ENCODE results near the gene SERBP1.

The SERBP1 gene

DNA sequence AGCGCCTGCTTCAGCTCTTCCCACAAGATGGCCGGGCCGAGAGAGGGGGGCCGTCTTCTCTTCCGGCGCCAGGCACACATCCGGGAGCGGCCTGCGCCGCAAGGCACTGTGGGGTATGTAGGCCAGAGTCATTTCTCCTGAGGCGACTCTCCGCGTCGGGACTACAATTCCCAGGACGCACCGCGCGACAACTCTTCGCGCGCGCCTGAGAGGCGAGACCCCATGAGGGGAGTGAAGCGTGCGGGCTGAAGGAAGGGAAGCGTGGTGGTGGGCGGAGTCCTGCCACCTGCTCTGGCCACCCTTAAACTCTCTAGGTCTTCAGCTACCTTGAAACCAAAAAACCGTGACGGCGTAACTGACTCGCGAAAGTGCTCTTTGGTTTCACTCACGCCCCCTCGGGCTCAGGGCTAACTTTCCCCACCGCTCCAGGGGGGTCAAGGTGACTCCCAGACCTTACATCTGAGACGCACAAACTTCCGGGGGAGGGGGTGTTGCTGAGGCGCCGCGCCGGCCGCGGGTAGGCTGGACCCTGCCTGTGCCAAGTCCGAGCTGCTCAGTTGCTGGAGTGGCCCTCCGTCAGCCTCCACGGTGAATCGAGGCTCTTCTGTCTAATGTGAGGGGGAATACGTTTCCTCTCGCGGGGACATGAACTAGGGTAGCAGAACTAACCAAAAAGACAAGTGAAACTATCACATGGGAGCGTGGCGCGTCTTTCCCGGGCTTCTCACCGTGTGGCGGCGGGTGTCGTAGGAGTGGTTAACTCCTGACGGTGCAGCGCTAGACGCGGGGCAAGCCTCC, at the start of gene SERBP1:
TSS of gene SERBP1 (minus strand) at position 45 of the 798 bp plus-strand sequence. CDS start 102 bp downstream, outside the sequence.
- Mint-ChIP-seq H3K27me3 (no peaks in the 10 kb centered on the region), H3K36me3 (ENCODE audit: low read depth) (peaks cover 35% of the 10 kb centered on the region), H3K4me1 (ENCODE audit: low read depth) (peaks cover 50% of the 10 kb centered on the region)

DNA sequence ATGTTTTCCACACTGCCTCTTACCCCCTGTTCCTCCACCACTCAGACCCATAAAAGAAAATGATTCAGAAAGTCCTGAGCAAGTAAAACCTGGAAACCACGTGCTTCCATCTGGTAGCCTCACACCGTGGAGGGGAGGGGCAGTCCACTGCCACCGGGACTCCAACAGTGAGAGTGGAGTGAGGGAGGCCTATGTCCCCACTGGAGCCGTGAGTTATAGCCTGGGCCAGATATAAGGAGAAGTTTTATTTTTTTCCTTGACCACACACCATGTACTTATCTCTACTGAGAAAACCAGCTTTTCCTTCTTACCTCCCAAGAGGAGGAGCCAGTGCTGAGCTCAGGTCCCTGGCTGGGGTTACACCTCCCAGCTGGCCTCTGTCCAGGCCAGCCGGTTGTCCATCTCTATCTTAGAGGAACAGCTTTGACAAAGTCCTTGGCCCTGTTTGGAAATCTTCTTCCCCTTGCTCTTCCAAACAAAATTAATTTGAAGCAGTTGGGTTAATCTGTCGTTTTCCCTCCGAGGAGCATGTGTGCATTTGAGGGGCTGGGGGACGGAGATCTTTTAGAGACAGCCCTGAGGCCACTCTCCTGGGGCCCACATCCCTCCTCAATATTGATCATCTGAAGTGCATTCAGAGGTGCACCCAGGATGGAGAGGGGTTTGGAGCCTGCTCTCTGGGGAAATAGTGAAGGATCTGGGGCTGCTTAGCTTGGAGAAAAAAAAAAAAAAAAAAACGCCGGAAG, 49.1 kb upstream of the SERBP1 start:
- no peaks in the 10 kb centered on the region for H3K4me1 Mint-ChIP-seq (ENCODE audit: low read depth)
- no peaks in the 10 kb centered on the region for H3K9me3 Mint-ChIP-seq
- no peak overlapping the region for H3K4me3 Mint-ChIP-seq
- intact Hi-C loops (cut with micrococcal nuclease) = no loop called here
- H3K27ac Mint-ChIP-seq = no peak overlapping the region
- H3K36me3 Mint-ChIP-seq (ENCODE audit: low read depth) = no peaks in the 10 kb centered on the region
- H3K27me3 Mint-ChIP-seq = no peaks in the 10 kb centered on the region

More for the DNA sequence above, at the start of gene SERBP1:
- Mint-ChIP-seq H3K4me3 (peak within 1 kb of the TSS; percentile 97), H3K9me3 (no peaks in the 10 kb centered on the region), H3K27ac (peak within 1 kb of the TSS; percentile 95)
- intact Hi-C loops (cut with micrococcal nuclease) = loop anchor here (2.0 to 10.0 kb wide), 3 partner anchors 252 to 500 kb away; partner anchors contain the start of gene SLC35D1

DNA sequence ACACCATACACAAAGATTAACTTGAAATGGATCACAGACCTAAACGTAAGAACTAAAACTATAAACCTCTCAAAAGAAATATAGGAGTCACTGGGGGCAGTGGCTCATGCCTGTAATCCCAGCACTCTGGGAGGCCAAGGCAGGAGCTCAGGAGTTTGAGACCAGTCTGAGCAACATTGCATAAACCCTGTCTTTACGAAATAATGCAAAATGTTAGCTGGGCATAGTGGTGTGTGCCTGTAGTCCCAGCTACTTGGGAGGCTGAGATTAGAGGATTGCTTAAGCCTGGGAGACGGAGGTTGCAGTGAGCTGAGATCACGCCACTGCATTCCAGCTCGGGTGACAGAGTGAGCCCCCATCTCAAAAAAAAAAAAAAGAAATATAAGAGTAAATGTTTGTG, 46.7 kb upstream of the SERBP1 start:
- Mint-ChIP-seq H3K36me3 (ENCODE audit: low read depth) (no peaks in the 10 kb centered on the region), H3K27me3 (no peaks in the 10 kb centered on the region), H3K9me3 (no peaks in the 10 kb centered on the region), H3K27ac (no peak overlapping the region), H3K4me3 (no peak overlapping the region), H3K4me1 (ENCODE audit: low read depth) (no peaks in the 10 kb centered on the region)
- intact Hi-C loops (cut with micrococcal nuclease) = no loop called here

GRCh38 chr1:67476006-67476482, 45.8 kb upstream of the SERBP1 start:
- Mint-ChIP-seq H3K27ac (no peak overlapping the region), H3K4me3 (no peak overlapping the region), H3K27me3 (no peaks in the 10 kb centered on the region), H3K36me3 (ENCODE audit: low read depth) (no peaks in the 10 kb centered on the region), H3K9me3 (no peaks in the 10 kb centered on the region), H3K4me1 (ENCODE audit: low read depth) (no peaks in the 10 kb centered on the region)
- intact Hi-C loops (cut with micrococcal nuclease) = no loop called here

GRCh38 chr1:67472056-67472455, 41.9 kb upstream of the SERBP1 start:
- no peaks in the 10 kb centered on the region for H3K27me3 Mint-ChIP-seq
- H3K4me3 Mint-ChIP-seq = no peak overlapping the region
- intact Hi-C loops (cut with micrococcal nuclease) = no loop called here
- no peaks in the 10 kb centered on the region for H3K4me1 Mint-ChIP-seq (ENCODE audit: low read depth)
- no peaks in the 10 kb centered on the region for H3K9me3 Mint-ChIP-seq
- H3K36me3 Mint-ChIP-seq (ENCODE audit: low read depth) = no peaks in the 10 kb centered on the region
- H3K27ac Mint-ChIP-seq = no peak overlapping the region

DNA sequence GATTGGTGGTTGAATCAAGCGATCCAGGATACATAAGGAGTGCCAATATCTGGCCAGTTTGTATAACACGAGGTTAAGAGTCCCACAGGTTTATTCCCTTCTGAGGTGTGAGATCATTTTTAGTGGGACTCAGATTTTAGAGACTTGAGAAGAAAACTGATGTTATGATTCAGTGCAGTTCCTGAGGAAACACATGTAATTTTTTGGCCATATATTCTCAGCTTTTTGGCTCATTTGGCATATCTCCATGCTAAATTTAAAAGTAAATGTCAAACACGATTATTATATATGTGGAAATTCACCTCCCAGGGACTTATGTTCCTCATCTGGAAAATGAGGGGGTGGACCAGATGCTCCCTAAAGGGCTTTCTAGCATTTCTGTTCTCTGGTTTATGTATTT, 39.2 kb upstream of the SERBP1 start:
- Mint-ChIP-seq H3K4me3 (no peak overlapping the region), H3K27me3 (no peaks in the 10 kb centered on the region), H3K36me3 (ENCODE audit: low read depth) (no peaks in the 10 kb centered on the region), H3K9me3 (no peaks in the 10 kb centered on the region), H3K4me1 (ENCODE audit: low read depth) (no peaks in the 10 kb centered on the region), H3K27ac (no peak overlapping the region)
- intact Hi-C loops (cut with micrococcal nuclease) = no loop called here

- no peak overlapping the region for H3K27ac Mint-ChIP-seq
- no peaks in the 10 kb centered on the region for H3K4me1 Mint-ChIP-seq (ENCODE audit: low read depth)
- no peaks in the 10 kb centered on the region for H3K9me3 Mint-ChIP-seq
- intact Hi-C loops (cut with micrococcal nuclease) = no loop called here
- H3K36me3 Mint-ChIP-seq (ENCODE audit: low read depth) = no peaks in the 10 kb centered on the region
- H3K4me3 Mint-ChIP-seq = no peak overlapping the region
- no peaks in the 10 kb centered on the region for H3K27me3 Mint-ChIP-seq
These were observed 38.0 kb upstream of the SERBP1 start for GRCh38 chr1:67468066-67468718.

DNA sequence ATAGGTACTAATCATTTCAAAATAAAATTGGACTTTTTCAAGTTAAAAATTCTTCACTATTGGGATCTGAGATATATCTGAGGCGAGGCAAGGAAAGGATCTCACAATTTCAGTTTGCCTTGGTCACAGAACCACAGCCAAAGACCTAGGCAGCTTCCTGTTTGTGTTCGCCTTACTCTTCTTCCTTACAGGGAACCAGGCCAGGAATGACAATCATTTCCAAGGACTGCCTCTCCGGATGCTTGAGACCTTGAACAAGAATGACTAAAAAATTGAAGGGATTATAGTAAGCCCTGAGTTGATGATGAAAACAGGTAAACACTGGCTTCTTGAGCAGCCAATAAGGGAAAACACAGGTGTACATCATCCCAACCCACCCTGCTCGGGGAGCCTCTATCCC, 35.2 kb upstream of the SERBP1 start:
- no peaks in the 10 kb centered on the region for H3K4me1 Mint-ChIP-seq (ENCODE audit: low read depth)
- no peaks in the 10 kb centered on the region for H3K36me3 Mint-ChIP-seq (ENCODE audit: low read depth)
- intact Hi-C loops (cut with micrococcal nuclease) = no loop called here

GRCh38 chr1:67464746-67465145, 34.5 kb upstream of the SERBP1 start:
- Mint-ChIP-seq H3K36me3 (ENCODE audit: low read depth) (no peaks in the 10 kb centered on the region), H3K27ac (no peak overlapping the region), H3K4me1 (ENCODE audit: low read depth) (no peaks in the 10 kb centered on the region), H3K9me3 (no peaks in the 10 kb centered on the region), H3K27me3 (no peaks in the 10 kb centered on the region), H3K4me3 (no peak overlapping the region)
- intact Hi-C loops (cut with micrococcal nuclease) = no loop called here

More for the DNA sequence above, 35.2 kb upstream of the SERBP1 start:
- H3K4me3 Mint-ChIP-seq = no peak overlapping the region
- H3K27ac Mint-ChIP-seq = no peak overlapping the region
- H3K27me3 Mint-ChIP-seq = no peaks in the 10 kb centered on the region
- H3K9me3 Mint-ChIP-seq = no peaks in the 10 kb centered on the region

DNA sequence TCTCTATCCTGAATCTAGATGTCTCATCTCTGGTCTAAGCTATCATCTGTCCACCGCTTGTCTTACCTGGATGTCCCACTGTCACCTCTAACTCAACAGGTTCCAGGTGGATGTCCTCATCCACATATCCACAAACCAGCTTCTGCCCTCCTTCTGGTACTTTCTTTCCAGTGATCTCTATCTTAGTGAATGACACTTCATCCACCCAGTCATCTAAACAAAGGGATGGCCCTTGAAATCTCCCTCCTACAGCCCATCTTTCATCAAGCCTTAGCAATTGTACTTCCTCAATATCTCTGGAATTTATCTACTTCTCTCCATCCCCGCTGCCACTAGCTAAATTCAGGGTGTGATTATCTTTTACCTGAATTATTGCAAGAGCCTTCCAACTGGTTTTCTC, 33.9 kb upstream of the SERBP1 start:
- Mint-ChIP-seq H3K27ac (no peak overlapping the region), H3K4me3 (no peak overlapping the region), H3K36me3 (ENCODE audit: low read depth) (no peaks in the 10 kb centered on the region), H3K27me3 (no peaks in the 10 kb centered on the region), H3K9me3 (no peaks in the 10 kb centered on the region), H3K4me1 (ENCODE audit: low read depth) (no peaks in the 10 kb centered on the region)
- intact Hi-C loops (cut with micrococcal nuclease) = no loop called here

GRCh38 chr1:67463298-67463955, 33.2 kb upstream of the SERBP1 start:
- no peaks in the 10 kb centered on the region for H3K27me3 Mint-ChIP-seq
- no peak overlapping the region for H3K4me3 Mint-ChIP-seq
- H3K27ac Mint-ChIP-seq = no peak overlapping the region
- no peaks in the 10 kb centered on the region for H3K9me3 Mint-ChIP-seq
- no peaks in the 10 kb centered on the region for H3K4me1 Mint-ChIP-seq (ENCODE audit: low read depth)
- no peaks in the 10 kb centered on the region for H3K36me3 Mint-ChIP-seq (ENCODE audit: low read depth)
- intact Hi-C loops (cut with micrococcal nuclease) = no loop called here

DNA sequence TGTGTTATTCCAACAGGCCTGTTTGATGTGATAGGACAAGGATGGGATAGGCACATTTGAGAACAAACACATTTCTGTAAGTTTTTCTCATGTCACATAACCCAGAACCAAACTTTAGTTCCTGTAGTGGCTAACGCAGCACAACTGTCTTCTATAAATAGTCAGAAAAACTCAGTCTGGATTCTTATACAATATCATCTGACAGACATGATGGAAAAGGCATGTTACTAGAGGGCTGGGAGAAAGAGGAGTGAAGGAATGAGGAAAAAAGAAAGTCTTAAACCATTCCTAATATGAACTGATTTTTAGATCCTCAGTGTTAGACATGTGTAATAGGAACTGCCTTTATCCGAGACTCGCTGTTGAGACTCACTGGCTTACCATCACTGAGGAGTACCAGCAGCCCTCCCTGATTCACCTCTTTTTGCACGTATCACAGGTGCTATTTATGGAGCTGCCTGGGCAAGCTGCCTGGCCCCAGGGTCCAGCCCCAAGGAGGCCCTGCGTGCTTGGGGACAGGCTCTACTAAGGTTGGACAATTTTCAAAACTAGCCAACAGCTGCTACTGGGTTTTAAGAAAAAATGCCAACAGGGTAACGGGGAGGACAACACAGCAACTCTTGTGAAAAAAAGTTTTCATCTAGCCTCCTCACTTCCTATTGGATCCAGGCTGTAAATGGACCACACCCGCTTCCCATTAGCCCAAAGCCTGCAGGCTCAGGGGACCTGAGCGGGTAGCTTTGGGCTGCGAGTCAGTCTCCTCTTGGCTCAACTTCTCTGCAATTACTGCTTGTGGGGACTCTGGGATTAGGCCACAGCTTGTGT, 30.7 kb upstream of the SERBP1 start:
- no peaks in the 10 kb centered on the region for H3K36me3 Mint-ChIP-seq (ENCODE audit: low read depth)
- no peaks in the 10 kb centered on the region for H3K4me1 Mint-ChIP-seq (ENCODE audit: low read depth)
- no peaks in the 10 kb centered on the region for H3K27me3 Mint-ChIP-seq
- intact Hi-C loops (cut with micrococcal nuclease) = no loop called here
- no peaks in the 10 kb centered on the region for H3K9me3 Mint-ChIP-seq
- no peak overlapping the region for H3K27ac Mint-ChIP-seq
- H3K4me3 Mint-ChIP-seq = no peak overlapping the region

- Mint-ChIP-seq H3K36me3 (ENCODE audit: low read depth) (no peaks in the 10 kb centered on the region), H3K27me3 (no peaks in the 10 kb centered on the region), H3K27ac (no peak overlapping the region), H3K9me3 (no peaks in the 10 kb centered on the region), H3K4me1 (ENCODE audit: low read depth) (no peaks in the 10 kb centered on the region), H3K4me3 (no peak overlapping the region)
- intact Hi-C loops (cut with micrococcal nuclease) = no loop called here
These were observed 28.9 kb upstream of the SERBP1 start for GRCh38 chr1:67459068-67459467.

Measured in dendritic cell treated with granulocyte-macrophage colony-stimulating factor and Interleukin-4, amounts not matched to agents 40 ng/mL and 50 ng/mL, for 4 days (primary cell).